Hematopoietic multipotent progenitor cell treated with erythropoietin and hydrocortisone succinate and interleukin-3 and kit ligand, for 4 days (in vitro differentiated cells): Measurements from ENCODE around the gene HRNR.
"Not testable (repeated sequence)": the region's sequence is repeated elsewhere in the genome, so short reads cannot be mapped to it uniquely, and the experiment has no call there.

ENCODE experiments used
- DNase-seq: peaks from one replicate; pipeline ENCODE4 v3.0.0-alpha.2; 2015

Gene HRNR

DNA sequence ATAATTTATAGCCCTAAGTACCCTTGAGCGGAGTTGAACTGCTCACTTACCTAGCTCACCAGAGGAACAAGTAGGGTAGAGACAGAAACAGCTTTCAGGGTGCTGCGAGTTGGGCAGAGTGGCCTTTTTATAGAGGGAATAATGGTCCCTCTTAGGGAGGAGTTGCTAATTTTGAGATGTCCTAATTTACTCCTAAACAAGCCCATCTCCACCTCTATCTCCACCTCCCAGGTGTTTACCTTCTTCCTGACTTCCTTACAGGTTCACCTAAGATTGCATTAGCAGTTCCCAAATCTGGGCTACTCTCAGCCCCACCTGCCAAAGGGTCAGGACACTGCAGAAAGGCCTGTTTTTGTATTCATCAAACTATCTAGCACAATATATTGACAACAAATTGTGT is at the start of gene HRNR:
Gene HRNR, minus strand, starts transcription at position 101 of the 400 bp plus-strand sequence. CDS start 940 bp downstream, outside the sequence.
- no peak for DNase-seq

DNA sequence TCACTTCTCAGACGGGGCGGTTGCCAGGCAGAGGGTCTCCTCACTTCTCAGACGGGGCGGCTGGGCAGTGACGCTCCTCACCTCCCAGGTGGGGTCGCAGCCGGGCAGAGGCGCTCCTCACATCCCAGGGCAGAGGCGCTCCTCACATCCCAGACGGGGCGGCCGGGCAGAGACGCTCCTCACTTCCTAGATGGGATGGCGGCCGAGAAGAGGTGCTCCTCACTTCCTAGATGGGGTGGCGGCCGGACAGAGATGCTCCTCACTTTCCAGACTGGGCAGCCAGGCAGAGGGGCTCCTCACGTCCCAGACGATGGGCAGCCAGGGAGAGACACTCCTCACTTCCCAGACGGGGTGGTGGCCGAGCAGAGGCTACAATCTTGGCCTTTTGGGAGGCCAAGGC is 32.4 kb upstream of the HRNR start:
- DNase-seq, result not testable (repeated sequence)

DNA sequence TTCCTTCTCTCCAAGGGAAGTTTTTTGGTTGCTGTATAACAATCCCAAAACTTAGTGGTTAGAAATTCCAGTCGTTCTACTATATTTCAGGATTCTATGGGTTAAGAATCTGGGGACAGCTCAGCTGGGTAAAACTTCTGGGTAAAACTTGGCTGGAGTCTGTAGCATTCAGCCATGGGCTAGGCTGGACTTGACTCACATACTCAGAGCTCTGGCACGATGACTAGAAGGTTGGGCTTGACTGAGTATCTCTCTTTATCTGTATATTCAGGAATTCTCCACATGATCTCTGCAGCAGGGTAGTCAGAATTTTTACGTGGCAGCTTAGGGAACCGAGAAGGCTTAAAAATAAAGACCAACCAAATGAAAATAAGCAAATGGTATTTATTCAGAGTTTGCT is 28.2 kb upstream of the HRNR start:
- no peak for DNase-seq

DNA sequence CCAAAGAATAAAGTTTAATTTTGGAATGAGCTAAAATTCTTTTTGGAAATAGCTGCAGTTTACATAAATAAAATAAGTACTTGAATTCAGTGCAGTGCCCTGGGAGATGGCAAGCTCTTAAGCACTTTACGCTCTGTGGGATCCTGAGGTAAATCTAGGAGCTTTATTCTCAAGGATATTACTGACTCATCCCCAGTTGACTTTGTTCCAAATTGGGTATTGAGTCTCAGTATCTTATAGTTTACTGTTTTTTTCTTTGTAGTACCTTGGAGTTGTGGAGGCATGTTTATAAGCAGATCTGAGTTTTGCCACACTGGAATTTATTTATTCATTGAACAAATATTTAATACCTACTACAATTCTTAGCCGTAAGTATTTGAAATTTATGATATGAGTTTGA is 27.4 kb upstream of the HRNR start:
- no peak for DNase-seq

DNA sequence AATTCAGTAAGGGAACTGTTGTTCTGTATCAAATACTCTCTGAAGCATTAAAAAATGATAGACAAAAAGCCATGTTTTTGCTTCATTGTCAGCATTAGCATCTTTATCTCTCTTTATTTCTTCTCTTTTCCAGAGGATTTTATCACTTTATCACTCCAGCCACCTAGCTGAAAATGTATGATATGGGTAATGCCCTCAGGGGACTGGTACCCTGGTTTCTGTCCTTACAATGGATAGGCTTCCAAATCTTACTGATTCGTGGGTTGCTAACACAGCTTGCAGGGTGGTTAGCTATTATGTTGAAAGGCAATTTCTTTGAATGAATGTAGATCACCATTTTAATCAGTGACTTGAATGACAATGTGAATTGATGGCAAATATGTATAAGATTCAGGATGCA is 23.3 kb upstream of the HRNR start:
- no peak for DNase-seq

DNA sequence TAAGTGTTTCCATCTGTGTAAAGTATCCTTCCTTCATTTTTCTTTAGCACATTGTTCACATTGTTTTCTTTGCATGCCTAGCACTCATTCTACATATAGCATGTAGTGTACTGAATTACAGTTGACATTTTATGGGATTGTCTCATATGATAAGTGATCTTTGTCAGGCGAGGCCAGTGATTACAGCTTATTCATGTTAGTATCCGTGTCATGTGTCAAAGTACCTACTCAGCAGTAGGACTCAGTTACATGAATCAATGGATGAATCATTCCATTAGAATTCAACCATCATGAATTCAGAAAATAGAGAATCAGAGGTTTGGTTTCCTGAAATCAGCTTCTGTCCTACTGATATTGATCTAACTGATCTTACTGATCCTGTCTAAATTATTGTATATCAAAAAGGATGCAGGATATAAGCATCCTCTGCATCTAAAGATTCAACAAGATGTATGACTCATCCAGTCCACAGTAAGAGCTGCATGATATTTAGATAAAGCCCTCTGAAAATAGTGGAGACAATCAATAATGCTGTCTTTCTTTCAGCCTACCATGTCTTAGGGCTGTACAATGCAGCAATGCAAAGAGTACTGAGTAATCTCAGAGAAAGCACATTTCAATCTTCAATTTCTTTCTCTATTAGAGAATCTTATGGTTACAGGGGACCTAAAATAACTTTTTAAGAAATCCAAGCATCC is 20.7 kb upstream of the HRNR start:
- no peak for DNase-seq

DNA sequence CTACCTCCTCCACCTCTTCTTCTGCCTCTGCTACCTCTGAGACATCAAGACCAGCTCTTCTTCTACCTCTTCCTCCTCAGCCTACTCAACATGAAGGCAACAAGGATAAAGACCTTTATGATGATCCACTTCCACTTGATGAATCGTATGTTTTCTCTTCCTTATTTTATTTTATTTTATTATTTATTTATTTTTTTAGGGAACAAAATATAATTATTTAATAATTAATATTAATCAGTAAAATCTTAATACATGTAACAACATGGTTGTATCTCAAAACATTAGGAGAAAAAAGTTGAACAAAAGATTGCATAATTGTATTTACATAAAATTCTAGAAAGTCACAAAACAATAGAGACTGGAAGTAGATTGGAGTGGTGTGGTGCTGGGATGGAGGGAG is 13.1 kb upstream of the HRNR start:
- DNase-seq, result no peak

DNA sequence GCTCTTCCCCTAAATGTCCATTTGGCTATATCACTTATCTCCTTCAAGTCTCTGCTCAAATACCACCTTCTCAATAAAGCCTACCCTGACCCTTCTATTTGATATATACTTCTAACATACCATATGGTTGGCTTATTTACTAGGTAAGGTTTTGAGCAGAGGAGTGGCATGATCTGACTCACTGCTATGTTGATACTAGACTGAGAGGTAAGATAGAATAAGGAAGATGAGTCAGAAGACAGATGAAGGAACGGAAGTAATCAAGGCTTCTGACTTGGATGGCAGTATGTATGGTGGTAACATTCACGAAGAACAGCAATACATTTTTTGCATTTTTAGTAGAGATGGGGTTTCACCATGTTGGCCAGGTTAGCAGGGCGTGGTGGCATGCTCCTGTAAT is 4.8 kb upstream of the HRNR start:
- DNase-seq, result no peak

DNA sequence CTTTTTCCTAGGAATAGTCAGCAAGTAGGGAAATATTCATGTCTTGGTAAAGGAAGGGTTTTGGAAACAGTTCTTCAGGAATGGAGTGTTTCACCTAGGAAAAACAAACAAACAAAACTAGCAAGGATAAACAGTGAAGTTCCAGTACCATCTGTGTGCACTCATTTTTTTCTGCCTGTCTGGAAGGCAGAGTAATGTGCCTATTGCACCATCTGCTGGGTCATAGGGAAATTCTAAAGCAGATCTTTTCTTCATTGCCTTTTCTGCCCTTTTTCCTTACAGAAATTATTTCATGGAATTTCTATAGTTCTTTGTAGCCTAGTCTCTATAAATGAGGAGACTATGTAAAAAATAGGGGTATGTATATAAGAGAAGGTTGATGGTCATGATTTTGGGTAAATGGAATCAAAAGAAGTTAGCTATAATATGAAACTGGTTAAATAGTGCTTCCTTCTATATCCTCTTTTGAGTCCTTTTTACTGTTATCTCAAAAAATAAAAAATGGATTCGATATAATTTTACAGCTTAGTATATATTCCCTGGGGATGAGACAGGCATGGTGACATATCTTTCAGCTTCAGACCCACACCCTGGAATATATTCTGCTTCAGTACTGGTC is 3.4 kb upstream of the HRNR start:
- peak; percentile 14 for DNase-seq

DNA sequence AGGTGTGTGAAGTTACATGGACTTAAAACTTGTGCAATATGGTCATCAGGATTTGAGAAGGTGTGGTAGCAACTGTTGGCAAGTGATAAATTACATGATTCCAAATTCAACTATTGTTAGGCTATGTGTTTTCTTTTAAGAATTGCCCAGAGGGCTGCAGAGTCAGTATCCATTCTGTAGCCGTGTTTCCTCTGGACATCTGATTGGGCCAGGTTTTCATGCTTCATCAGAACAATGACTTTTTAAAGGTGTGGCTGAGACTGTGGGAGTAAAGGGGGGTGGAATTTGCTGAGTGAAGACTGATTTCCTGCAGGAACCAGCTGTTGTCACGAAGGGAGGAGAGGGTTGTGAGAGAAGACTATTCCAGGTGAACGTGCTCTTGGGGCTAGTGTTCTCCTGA is 1.7 kb upstream of the HRNR start:
- no peak for DNase-seq

DNA sequence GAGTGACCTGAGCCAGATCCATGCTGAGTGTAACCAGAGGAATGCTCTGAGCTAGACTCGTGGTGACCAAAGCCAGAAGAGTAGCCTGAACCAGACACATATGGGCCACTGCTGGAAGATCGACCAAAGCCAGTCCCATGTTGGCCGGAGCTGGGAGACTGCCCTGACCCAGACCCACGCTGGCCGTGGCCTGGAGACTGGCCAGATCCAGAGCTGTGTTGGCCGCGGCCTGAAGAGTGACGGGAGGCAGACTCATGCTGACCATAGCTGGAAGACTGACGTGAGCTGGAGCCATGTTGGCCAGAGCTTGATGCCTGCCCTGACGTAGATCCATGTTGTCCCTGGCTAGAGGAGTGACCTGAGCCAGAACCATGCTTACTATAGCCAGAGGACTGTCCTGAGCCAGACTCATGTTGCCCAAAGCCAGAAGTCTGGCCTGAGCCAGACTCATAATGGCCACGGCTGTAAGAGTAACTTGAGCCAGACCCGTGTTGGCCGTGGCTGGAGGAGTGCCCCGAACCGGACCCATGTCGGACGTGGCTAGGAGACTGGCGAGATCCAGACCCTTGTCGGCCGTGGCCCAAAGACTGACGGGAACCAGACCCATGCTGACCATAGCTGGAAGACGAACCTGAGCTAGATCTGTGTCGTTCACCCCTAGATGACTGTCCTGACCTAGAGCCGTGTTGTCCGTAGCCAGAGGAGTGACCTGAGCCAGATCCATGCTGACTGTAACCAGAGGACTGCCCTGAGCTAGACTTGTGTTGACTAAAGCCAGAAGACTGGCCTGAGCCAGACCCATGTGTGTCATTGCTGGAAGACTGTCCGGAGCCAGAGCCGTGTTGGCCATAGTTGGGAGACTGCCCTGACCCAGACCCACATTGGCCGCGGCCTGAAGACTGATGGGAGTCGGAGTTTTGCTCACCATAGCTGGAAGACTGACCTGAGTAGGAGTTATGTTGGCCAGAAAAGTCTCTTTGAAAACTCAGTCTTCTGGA is 3.5 kb downstream of the HRNR start:
- DNase-seq, result no peak

DNA sequence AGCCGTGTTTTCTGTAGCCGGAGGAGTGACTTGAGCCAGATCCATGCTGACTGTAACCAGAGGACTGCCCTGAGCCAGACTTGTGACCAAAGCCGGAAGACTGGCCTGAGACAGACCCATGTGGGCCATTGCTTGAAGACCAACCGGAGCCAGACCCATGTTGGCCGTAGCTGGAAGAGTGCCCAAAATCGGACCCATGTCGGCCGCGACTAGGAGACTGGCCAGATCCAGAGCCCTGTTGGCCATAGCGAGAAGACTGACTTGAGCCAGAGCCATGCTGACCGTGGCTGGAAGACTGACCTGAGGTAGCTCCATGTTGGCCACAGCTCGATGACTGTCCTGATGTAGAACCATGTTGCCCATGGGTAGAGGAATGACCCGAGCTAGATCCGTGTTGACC is 4.6 kb downstream of the HRNR start:
- not testable (repeated sequence) for DNase-seq

DNA sequence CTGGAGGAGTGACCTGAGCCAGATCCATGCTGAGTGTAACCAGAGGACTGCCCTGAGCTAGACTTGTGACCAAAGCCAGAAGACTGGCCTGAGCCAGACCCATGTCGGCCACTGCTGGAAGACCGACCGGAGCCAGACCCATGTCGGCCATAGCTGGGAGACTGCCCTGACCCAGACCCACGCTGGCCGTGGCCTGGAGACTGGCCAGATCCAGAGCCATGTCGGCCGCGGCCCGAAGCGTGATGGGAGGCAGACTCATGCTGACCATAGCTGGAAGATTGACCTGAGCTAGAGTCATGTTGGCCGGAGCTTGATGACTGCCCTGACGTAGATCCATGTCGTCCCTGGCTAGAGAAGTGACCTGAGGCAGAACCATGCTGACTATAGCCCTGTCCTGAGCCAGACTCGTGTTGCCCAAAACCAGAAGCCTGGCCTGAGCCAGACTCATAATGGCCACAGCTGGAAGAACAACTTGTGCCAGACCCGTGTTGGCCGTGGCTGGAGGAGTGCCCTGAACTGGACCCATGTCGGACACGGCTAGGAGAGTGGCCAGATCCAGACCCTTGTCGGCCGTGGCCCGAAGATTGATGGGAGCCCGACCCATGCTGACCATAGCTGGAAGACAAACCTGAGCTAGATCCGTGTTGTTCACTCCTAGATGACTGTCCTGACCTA is 5.1 kb downstream of the HRNR start:
- no peak for DNase-seq

DNA sequence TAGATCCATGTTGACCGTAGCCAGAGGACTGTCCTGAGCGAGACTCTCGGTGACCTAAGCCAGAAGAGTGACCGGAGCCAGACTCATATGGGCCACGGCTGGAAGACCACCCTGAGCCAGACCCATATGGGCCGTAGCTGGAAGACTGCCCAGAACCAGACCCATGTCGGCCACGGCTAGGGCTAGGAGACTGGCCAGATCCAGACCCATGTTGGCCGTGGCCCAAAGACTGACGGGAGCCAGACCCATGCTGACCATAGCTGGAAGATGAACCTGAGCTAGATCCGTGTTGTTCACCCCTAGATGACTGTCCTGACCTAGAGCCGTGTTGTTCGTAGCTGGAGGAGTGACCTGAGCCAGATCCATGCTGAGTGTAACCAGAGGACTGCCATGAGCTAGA is 8.4 kb downstream of the HRNR start:
- DNase-seq, result not testable (repeated sequence)

DNA sequence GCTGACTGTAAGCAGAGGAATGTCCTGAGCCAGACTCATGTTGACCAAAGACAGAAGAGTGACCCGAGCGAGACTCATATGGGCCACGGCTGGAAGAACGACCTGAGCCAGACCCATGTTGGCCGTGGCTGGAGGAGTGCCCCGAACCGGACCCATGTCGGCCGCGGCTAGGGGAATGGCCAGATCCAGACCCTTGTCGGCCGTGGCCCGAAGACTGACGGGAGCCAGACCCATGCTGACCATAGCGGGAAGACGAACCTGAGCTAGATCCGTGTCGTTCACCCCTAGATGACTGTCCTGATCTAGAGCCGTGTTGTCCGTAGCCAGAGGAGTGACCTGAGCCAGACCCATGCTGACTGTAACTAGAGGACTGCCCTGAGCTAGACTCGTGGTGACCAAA is 9.1 kb downstream of the HRNR start:
- not testable (repeated sequence) for DNase-seq

DNA sequence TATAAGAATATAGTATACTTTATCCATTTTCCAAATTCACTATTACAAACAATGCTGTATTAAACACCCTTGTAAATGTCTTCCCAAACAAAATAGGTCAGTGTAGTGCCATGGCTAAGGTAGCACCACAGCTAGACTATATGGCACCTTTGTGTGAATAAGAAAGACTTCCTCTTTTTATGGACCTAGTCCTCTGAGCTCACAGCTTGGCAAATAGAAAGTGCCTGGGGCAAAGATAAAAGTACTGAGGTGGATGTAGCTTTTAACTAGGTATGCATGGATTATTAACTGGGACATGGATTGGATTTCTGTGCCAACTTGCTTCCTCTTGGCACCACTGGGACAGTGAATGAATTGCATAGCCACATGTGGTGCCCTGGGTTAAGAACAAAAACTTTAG is 25.0 kb downstream of the HRNR start:
- no peak for DNase-seq

DNA sequence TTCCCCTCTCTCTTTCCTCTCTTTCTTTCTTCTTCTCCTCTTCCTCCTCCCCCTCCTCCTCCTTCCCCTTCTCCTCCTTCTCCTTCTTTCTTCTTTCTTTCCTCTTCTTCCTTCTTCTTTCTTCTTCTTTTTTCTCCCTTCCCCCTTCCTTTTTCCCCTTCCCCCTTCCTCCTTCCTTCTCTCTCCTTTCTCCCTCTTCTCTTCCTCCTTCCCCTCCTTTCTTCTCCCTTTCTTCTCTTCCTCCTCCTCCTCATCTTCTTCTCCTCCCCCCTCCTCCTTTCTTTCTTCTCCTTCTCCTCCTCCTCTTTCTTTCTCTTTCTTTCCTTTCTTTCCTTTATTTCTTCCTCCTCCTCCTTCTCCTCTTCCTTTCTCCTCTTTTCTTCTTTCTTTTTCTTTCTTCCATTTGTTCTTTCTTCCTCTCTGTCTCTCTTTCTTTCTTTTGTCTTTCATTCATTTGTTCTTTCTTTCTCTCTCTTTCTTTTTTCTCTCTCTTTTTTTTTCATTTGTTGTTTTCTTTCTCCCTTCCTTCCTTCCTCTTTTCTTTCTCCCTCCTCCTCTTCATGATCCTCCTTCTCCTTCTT is 26.5 kb downstream of the HRNR start:
- DNase-seq, result no peak

DNA sequence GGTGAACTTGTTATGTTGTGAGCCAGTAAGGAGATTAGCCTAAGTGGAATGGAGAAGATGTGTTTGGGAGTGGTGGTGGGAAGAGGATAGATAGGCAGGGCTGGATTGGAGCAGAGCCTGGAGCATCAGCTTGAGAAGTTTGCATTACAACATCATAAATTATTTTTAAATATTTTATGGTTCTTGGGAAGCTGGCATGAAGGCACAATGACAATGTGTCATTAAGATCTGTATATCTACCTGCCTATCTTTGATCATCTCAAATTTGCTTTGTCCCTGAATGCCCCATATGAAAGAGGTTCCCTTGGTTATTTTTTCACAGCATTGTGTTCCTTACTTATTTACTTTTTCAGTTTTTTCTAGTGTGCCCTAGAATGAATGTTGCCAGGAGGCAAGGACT is 32.3 kb downstream of the HRNR start:
- DNase-seq, result no peak

DNA sequence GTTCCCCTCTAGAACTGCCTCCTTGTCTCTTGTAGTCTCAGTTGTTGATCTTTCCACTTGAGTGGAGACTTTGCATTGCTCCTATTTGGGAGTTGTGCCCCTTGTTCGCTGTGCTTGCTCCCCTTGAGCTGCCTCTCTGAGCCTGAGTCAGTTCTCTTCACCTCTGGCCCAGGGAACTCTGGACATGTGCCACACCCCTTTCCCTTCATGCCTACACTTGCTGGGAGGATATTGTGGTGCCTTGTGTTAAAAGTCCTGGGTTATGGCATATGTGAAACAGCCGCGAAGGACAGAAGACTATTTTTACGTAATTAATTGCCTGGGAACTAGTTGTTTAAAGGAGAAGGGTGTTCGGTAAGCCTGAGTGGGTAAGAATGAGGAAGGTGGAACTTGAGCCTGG is 32.7 kb downstream of the HRNR start:
- DNase-seq, result no peak

DNA sequence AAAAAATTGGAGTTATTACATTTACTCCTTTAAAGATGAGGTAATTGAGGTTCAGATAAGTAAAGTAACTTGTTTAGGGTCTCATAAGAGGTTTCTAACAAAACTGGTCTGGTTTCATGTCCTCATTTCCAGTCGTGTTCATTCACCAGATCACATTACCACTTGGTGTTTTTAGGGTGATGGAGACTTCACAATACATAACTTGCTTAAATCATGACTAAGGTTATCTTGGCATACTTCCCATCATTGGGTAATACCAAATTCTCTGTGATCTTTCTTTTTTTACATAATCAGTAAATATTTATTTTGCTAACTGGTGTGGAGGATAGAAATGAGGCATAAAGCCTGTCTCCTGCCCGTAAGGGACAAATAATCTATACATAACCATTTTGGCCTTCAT is 33.4 kb downstream of the HRNR start:
- DNase-seq, result peak; percentile 7

DNA sequence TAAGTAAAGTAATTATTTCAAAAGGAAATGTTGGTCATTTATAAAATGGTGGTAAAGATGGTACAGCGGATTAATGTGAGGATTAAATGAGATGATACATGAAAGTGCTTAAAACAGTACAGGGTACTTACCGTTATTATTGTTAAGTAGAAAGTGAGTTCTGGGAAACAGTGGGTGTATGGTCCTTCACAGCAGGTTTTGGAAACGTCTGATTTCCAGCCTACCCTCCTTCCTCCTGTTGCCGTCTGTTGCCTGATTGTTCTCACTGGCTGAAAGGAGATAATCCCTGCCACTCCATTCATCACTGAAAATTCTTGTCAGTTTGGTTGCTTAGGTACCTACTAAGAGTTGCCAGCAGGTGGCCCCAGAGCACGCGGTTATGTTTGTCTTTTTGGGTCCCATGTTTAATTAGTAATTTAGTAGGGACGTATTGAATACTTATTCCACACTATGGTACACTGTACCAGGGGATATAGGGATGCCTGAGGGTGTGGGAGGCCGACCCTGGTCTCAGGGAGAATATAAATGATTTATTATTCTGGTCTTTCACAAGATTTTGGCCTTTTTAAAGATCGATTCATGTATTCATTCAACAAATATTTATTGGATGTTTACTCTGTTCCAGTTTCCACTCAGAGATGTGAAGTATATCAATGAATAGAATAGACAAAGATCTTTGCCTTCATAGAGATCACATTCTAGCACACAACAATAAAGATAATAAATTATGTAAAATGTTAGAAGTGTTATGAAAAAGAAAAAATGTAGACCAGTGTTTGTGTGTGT is 34.1 kb downstream of the HRNR start:
- peak; percentile 90 for DNase-seq
